HG02588 (cell line): ENCODE measurements around the gene TRIM36.

Source experiments
- ATAC-seq: cut with Tn5 transposase; IDR thresholded peaks from one replicate; pipeline ENCODE4 v1.9.1; 2021; ENCODE audit warnings: mild to moderate bottlenecking, moderate library complexity; ENCODE audit not compliant: unreplicated experiment

Gene TRIM36, protein sequence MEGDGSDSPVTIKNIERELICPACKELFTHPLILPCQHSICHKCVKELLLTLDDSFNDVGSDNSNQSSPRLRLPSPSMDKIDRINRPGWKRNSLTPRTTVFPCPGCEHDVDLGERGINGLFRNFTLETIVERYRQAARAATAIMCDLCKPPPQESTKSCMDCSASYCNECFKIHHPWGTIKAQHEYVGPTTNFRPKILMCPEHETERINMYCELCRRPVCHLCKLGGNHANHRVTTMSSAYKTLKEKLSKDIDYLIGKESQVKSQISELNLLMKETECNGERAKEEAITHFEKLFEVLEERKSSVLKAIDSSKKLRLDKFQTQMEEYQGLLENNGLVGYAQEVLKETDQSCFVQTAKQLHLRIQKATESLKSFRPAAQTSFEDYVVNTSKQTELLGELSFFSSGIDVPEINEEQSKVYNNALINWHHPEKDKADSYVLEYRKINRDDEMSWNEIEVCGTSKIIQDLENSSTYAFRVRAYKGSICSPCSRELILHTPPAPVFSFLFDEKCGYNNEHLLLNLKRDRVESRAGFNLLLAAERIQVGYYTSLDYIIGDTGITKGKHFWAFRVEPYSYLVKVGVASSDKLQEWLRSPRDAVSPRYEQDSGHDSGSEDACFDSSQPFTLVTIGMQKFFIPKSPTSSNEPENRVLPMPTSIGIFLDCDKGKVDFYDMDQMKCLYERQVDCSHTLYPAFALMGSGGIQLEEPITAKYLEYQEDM

DNA sequence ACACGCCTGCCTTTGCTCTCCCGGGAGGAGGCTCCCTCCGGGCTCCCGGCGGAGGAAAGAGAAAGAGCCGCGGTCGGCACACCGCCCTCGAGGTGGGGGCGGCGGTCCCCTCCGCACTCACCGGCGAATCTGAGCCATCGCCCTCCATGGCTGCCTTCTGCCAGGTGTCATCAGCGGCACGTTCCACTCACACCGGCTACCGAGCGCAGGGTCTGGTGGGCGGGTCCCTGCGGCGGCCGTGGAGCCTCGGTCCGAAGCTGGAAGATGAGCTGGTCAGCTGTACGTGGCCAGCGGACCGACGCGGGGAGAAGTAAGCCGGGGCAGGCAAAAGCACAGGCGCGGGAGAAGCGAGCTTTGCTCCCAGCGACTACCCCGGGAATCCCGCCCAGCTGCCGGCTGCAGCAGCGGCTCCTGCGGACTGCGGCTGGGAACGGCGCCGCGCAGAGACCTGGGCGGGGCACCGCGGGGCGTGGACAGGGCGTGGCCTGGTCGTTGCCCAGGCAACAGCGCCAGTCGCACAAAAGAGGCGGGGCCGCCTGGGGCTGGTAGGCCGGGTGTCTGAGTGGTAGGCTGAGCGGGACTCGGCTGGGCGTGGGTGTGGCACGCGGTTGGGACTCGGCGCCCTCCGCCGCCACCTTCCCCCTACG is at the start of gene TRIM36:
TRIM36 (minus strand) TSS at position 422 of the 647 bp plus-strand sequence; CDS start at position 148, 274 bp downstream.
- ATAC-seq: peak; percentile 98

GRCh38 chr5:115214541-115214940 is 44.8 kb upstream of the TRIM36 start:
- ATAC-seq: no peak

DNA sequence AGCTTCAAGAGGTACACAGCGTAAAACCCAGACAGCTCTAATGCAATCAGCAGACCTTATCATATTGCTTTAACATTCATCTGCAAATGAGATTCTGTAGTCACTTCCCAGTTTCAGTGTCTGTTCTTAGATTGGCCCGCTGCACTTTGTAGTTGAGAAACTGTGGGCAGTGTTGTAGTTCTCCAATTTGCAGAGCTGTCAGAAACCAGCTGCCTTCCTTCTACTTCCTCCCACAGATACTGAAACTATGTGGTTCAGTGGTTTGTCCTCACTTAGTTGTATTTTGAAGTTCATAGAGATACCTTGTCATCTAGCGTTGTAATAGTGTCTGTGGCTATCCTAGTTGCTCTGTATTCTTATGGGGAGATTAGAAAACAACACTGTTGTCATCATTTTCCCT is 39.6 kb upstream of the TRIM36 start:
- peak; percentile 100 for ATAC-seq

DNA sequence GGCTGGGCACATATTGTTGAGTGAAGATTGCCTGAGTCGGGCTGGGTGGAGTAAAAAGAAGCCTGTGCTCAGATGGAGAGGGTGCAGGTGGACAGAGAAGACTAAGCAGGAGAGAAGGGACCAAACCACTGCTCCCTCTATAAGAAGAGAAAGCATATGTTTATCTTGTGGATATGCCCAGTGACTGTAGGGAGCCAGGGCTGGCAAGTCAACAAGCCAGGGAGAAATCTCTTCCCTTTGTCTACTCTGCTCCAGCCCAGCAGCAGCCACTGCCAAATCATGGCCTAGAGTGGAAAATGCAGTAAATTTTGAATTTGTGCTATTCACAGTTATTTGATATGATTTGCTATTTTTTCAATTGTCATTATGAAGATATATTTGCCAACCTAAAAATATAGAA is 33.2 kb upstream of the TRIM36 start:
- no peak for ATAC-seq

DNA sequence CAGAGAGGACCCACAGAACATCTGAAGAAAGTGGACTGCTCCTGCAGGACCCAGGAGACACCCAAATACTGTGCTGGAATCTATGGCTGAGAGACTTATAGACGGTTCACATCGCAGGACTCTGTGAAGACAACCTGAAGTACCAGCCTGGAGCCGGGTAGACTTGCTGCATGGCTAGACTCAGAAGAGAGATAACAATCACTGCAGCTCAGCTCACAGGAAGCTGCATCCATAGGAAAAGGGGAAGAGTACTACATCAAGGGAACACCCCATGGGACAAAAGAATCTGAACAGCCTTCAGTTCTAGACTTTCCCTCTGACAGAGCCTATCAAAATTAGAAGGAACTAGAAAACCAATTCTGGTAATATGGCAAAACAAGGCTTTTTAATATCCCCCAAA is 26.5 kb upstream of the TRIM36 start:
- no peak for ATAC-seq

DNA sequence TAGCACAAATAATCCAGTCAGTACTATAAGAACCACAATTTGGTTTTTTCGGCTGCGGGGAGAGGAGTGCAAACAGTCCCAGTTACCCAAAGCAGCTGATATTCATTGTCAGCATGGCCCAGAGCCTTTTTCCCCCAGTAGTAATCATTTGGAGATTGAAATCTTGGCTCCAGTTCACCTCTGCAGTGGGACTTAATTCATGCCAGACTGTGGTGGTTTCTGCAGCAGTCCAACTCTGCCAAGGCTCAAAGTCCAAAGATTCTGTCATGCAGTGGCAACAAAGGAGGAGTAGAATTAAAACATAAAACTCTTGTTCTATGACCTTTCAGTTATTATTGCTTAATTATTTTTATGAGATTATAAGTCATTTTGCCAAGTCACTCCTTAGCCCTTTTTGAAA is 25.0 kb upstream of the TRIM36 start:
- ATAC-seq: no peak

DNA sequence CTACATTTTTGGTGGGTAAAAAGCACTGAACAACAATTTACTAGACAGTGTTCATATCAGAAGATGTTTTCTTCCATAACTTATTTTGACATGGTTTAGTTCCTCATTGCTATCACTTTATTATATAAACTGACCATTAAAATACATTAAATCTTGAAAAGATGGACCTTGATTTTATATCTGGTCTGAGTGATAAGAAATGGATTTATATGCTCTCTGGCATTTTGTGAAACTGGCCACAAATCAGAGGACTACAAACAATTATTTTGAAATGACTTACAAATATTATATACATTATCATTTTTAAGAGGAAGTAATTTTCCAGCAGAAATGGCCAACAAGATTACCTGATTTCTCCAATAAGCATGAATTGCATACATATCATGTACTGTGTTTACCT is 23.6 kb upstream of the TRIM36 start:
- ATAC-seq: no peak

GRCh38 chr5:115192098-115192497 is 22.4 kb upstream of the TRIM36 start:
- ATAC-seq: no peak

- ATAC-seq: no peak
These were observed 21.8 kb upstream of the TRIM36 start for GRCh38 chr5:115191474-115192031.

- no peak for ATAC-seq
These were observed 20.7 kb upstream of the TRIM36 start for GRCh38 chr5:115190388-115190787.

DNA sequence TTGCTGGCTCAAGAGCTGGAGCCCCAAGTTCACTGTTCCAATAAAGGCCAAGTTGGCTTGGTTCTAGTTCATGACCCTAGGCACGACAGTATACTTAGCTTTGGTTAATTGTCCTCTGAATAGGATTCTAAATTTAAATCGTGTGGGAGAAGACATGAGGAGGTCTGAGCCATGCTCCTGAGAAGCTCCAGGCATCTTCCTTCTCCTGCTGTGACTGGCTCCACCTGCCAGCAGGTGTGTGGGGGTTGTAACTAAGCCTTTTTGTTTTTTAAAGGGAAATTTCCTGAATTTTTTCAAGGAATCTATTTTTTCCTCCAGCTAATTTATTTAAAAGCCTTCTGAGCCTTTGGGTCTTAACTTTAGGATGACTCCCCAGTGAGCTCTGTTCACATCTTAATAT is 20.2 kb upstream of the TRIM36 start:
- ATAC-seq: no peak

DNA sequence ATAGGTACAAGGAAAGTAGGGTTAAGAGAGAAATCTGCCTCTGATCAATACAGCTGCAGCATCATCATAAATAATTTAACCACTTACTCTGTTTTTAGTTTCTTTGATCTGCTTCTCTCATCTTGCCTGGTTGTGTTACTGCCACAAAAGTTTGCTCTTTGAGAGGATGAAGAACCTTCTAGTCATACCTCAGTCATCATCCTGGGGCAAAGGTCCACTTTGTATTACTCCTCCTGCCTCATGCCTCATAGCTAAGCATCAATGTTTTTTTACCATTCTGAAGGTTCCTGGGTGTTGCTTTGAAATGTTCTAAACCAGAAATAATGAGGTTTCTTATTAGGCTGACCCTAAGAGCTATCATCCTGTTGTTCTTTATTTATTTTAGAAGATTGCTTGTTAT is 17.1 kb upstream of the TRIM36 start:
- no peak for ATAC-seq

GRCh38 chr5:115184770-115185169 is 15.1 kb upstream of the TRIM36 start:
- ATAC-seq: no peak

- no peak for ATAC-seq
These were observed 12.0 kb upstream of the TRIM36 start for GRCh38 chr5:115181757-115182156.

GRCh38 chr5:115180165-115180709 is 10.5 kb upstream of the TRIM36 start:
- peak; percentile 61 for ATAC-seq

DNA sequence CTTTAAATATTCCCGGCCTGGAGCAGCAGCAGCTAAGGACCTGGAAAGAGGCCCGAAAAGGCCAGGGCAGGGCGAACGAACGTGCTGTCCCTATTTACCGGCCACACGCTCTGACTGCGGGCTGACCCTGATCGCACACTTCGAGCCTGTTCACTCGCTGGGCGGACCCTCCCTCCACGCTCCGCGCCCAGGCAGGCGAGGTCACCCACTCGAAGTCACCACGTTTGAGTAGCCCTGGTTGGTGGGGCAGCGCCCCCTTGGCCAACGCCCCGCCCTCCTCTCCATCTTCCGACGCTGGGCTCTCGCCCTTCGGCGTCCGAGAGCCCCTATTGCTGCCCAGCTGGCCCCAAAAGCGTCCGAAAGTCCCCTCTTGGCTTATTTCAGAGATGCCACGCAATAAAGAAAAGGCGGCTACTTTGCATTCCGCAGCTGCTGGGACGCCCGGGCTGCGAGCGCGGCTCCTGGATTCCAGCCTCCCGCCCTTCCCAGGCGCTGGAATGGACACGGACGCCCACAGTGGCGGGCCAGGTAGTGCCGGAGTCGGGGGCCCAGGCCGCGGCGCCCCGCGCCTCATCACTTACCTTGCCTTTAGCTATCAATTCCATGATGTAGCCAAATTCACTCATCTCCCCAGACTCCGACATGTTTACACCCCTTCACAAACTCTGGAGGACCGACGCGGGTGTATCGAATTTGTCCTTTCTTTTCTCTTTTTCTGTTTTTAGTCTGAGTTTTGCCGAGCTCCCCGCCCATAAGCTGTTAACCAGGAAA is 9.9 kb upstream of the TRIM36 start:
- ATAC-seq: peak; percentile 26

- no peak for ATAC-seq
These were observed 9.3 kb upstream of the TRIM36 start for GRCh38 chr5:115179030-115179393.

GRCh38 chr5:115170929-115171510 is 1.3 kb upstream of the TRIM36 start:
- ATAC-seq: no peak

- ATAC-seq: peak; percentile 49
These were observed 623 bp upstream of the TRIM36 start for GRCh38 chr5:115170134-115170928.
